ENCODE measurements around the gene ANAPC10. TPM values are rescaled to one million over a fixed set of nuclear protein-coding genes. Genes with fewer than 3 reads are reported as not detected.

The ANAPC10 gene
- total RNA-seq, 1 experiment from 2014 or later: 10.5 TPM

DNA sequence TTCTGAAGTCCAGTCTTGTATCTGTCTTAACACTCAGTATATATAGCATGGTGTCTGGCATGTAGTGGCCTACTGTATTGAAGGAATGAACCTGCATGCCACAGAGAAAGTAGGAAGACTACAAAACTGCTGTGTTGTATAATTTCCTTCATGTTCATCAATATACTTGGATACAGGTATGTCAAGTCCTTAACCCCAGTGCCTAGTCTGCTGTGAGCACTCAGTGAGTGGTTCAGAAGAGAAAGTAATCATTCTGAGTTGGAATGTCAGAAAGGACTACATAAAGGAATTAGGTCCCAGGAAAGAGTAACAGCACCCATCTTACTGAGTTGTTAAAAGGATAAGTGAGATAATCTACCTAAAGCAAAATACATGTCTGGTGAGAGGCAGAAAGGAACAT lies 32.1 kb upstream of the ANAPC10 start:
- DNase-seq (ENCODE audit: low read depth, low spot score) (no peak), ATAC-seq (peak; percentile 21; the same call in 1 of the 2 replicates)
- no peak overlapping the region for H3K27ac ChIP-seq (ENCODE audit: low read length)
- H3K27me3 ChIP-seq (ENCODE audit: control insufficient read depth, insufficient read depth, low read length): no peaks in the 10 kb centered on the region
- in situ Hi-C loops (cut with HindIII; ENCODE audit: low pct_unique_long_range_greater_than_20kb, low sequenced_read_pairs): no loop called here
- no peaks in the 10 kb centered on the region for H3K4me1 ChIP-seq (ENCODE audit: control insufficient read depth, insufficient read depth, low read length)
- CTCF ChIA-PET: no interaction called here
- intact Hi-C loops (cut with micrococcal nuclease; ENCODE audit: unreplicated experiment): no loop called here
- H3K9me3 ChIP-seq (ENCODE audit: control insufficient read depth, insufficient read depth, low read depth, low read length): no peaks in the 10 kb centered on the region
- POLR2A ChIA-PET: no interaction called here
- TF ChIP-seq TCF7L2 (IDR thresholded peaks at IDR 0.05; ENCODE audit: low read depth, low read length): no peak
- TF ChIP-seq, protein P1, sequence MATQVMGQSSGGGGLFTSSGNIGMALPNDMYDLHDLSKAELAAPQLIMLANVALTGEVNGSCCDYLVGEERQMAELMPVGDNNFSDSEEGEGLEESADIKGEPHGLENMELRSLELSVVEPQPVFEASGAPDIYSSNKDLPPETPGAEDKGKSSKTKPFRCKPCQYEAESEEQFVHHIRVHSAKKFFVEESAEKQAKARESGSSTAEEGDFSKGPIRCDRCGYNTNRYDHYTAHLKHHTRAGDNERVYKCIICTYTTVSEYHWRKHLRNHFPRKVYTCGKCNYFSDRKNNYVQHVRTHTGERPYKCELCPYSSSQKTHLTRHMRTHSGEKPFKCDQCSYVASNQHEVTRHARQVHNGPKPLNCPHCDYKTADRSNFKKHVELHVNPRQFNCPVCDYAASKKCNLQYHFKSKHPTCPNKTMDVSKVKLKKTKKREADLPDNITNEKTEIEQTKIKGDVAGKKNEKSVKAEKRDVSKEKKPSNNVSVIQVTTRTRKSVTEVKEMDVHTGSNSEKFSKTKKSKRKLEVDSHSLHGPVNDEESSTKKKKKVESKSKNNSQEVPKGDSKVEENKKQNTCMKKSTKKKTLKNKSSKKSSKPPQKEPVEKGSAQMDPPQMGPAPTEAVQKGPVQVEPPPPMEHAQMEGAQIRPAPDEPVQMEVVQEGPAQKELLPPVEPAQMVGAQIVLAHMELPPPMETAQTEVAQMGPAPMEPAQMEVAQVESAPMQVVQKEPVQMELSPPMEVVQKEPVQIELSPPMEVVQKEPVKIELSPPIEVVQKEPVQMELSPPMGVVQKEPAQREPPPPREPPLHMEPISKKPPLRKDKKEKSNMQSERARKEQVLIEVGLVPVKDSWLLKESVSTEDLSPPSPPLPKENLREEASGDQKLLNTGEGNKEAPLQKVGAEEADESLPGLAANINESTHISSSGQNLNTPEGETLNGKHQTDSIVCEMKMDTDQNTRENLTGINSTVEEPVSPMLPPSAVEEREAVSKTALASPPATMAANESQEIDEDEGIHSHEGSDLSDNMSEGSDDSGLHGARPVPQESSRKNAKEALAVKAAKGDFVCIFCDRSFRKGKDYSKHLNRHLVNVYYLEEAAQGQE (IDR thresholded peaks at IDR 0.05; ENCODE audit: insufficient read depth in 1 of 2, low read depth in 2 of 2, low read length in 1 of 2): no peak
- TF ChIP-seq, protein P2, sequence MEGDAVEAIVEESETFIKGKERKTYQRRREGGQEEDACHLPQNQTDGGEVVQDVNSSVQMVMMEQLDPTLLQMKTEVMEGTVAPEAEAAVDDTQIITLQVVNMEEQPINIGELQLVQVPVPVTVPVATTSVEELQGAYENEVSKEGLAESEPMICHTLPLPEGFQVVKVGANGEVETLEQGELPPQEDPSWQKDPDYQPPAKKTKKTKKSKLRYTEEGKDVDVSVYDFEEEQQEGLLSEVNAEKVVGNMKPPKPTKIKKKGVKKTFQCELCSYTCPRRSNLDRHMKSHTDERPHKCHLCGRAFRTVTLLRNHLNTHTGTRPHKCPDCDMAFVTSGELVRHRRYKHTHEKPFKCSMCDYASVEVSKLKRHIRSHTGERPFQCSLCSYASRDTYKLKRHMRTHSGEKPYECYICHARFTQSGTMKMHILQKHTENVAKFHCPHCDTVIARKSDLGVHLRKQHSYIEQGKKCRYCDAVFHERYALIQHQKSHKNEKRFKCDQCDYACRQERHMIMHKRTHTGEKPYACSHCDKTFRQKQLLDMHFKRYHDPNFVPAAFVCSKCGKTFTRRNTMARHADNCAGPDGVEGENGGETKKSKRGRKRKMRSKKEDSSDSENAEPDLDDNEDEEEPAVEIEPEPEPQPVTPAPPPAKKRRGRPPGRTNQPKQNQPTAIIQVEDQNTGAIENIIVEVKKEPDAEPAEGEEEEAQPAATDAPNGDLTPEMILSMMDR (IDR thresholded peaks at IDR 0.05): no peak
- no peak for TF ChIP-seq SIN3A (IDR thresholded peaks at IDR 0.05; ENCODE audit: borderline replicate concordance, insufficient read depth, low read depth, low read length)
- no peak for TF ChIP-seq POLR2AphosphoS5 (IDR thresholded peaks at IDR 0.05; ENCODE audit: low read depth, low read length)
- no peak overlapping the region for H3K4me3 ChIP-seq (ENCODE audit: low read depth in 2 of 2, low read length in 2 of 2)
- BruUV-seq (replicated peaks): no TSS peak
- H3K36me3 ChIP-seq (ENCODE audit: control insufficient read depth, insufficient read depth, low read length): peaks cover 17% of the 10 kb centered on the region

DNA sequence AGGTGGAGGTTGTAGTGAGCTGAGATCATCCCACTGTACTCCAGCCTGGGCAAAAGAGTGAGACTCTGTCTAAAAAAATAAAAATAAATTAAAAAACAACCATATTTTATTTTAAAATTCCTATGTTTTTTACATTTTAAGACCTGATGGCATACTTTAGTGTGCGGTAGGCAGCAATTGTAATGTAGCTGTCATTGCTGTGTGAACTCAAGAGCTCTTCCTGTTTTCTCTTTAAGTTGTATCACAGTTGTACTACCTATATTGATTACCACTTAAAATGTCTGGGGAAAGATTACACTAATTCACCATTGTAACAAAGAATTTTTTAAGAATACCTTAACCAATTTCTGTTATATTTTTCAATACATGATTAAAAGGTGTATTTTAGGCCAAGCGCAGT lies 27.4 kb upstream of the ANAPC10 start:
- Histone ChIP-seq H3K4me1 (ENCODE audit: control insufficient read depth, insufficient read depth, low read length) (no peaks in the 10 kb centered on the region), H3K27me3 (ENCODE audit: control insufficient read depth, insufficient read depth, low read length) (no peaks in the 10 kb centered on the region), H3K27ac (ENCODE audit: low read length) (no peak overlapping the region), H3K36me3 (ENCODE audit: control insufficient read depth, insufficient read depth, low read length) (peaks cover 50% of the 10 kb centered on the region), H3K9me3 (ENCODE audit: control insufficient read depth, insufficient read depth, low read depth, low read length) (no peaks in the 10 kb centered on the region), H3K4me3 (ENCODE audit: low read depth in 2 of 2, low read length in 2 of 2) (no peak overlapping the region)
- no TSS peak for BruUV-seq (replicated peaks)
- ChIA-PET CTCF (no interaction called here), POLR2A (interaction anchor here (0.6 kb wide), 1 partner anchor 27 kb away, joined by 3 read pairs; the partner anchor contains the start of genes ABCE1 and ANAPC10)
- no peak for DNase-seq (ENCODE audit: low read depth, low spot score)
- no peak for ATAC-seq
- TF ChIP-seq TCF7L2 (IDR thresholded peaks at IDR 0.05; ENCODE audit: low read depth, low read length): no peak
- no peak for TF ChIP-seq POLR2AphosphoS5 (IDR thresholded peaks at IDR 0.05; ENCODE audit: low read depth, low read length)
- no peak for TF ChIP-seq SIN3A (IDR thresholded peaks at IDR 0.05; ENCODE audit: borderline replicate concordance, insufficient read depth, low read depth, low read length)
- TF ChIP-seq, protein P1 (IDR thresholded peaks at IDR 0.05; ENCODE audit: insufficient read depth in 1 of 2, low read depth in 2 of 2, low read length in 1 of 2): no peak
- TF ChIP-seq, protein P2 (IDR thresholded peaks at IDR 0.05): no peak
- intact Hi-C loops (cut with micrococcal nuclease; ENCODE audit: unreplicated experiment): no loop called here
- in situ Hi-C loops (cut with HindIII; ENCODE audit: low pct_unique_long_range_greater_than_20kb, low sequenced_read_pairs): no loop called here
